ENCODE measurements around the gene MED6.

Gene MED6, protein sequence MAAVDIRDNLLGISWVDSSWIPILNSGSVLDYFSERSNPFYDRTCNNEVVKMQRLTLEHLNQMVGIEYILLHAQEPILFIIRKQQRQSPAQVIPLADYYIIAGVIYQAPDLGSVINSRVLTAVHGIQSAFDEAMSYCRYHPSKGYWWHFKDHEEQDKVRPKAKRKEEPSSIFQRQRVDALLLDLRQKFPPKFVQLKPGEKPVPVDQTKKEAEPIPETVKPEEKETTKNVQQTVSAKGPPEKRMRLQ

GRCh38 chr14:70600382-70601157 lies at the start of gene MED6:
Gene MED6, minus strand, starts transcription at chr14:70600655. Its CDS starts 18 bp downstream, at chr14:70600637.
- H3K27ac ChIP-seq = peak within 1 kb of the TSS; percentile 81
- TF ChIP-seq CTCF (conservative IDR thresholded peaks at IDR 0.05) = no peak

- TF ChIP-seq CTCF (conservative IDR thresholded peaks at IDR 0.05) = no peak
- H3K27ac ChIP-seq = no peak overlapping the region
These were observed 49.3 kb upstream of the MED6 start for GRCh38 chr14:70649803-70650202.

- H3K27ac ChIP-seq = no peak overlapping the region
- TF ChIP-seq CTCF (conservative IDR thresholded peaks at IDR 0.05) = no peak
These were observed 47.9 kb upstream of the MED6 start for GRCh38 chr14:70648346-70648745.

DNA sequence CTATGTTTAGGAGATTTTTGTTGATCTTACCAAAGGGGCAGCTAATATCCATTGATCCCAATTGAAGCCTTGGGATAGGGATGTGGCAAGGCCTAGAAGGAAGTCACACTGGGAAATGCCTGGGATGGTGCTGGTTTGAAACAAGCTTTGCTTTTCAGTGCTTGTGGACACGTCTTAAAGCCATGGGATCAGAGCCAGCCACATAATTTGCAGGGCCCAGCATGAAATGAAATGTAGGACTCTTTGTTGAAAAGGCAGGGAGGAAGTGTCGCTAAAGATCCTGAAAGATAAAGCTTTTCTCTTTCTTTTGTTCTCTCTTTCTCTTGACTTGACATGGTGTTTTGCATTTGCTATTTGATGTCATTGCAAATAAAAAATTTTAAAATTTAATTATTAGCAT lies 46.2 kb upstream of the MED6 start:
- no peak overlapping the region for H3K27ac ChIP-seq
- no peak for TF ChIP-seq CTCF (conservative IDR thresholded peaks at IDR 0.05)

DNA sequence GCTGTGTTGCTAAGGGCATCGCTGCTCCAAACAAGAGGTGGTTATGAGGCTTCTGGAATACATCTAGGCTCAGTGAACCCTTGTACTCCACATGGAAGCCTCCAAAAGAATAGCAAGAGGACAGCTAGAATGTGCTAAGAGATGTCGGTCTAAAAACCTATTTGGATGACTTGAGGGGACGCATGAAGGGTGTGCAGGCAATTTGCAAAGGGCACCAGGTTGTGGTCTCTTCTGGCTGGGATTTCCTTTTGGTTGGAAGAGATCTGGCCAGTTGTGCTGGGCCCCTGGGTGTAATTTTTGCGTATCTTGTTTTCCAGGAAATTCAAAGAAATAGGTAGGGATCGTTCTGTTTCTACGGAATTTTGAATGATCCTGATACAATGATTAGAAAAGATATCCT lies 45.4 kb upstream of the MED6 start:
- no peak for TF ChIP-seq CTCF (conservative IDR thresholded peaks at IDR 0.05)
- no peak overlapping the region for H3K27ac ChIP-seq

- TF ChIP-seq CTCF (conservative IDR thresholded peaks at IDR 0.05) = no peak
- H3K27ac ChIP-seq = no peak overlapping the region
These were observed 43.5 kb upstream of the MED6 start for GRCh38 chr14:70643967-70644366.

- peak overlapping the region; percentile 74 for H3K27ac ChIP-seq
- TF ChIP-seq CTCF (conservative IDR thresholded peaks at IDR 0.05) = no peak
These were observed 42.1 kb upstream of the MED6 start for GRCh38 chr14:70642303-70643235.

Measured in VCaP (cell line).